ENCODE results near the gene ZMAT5. TPM values are rescaled to one million over a fixed set of nuclear protein-coding genes. Genes with fewer than 3 reads are reported as not detected.

The ZMAT5 gene
- total and polyA plus RNA-seq, 10 donors, result 15.1 to 27.0 (median 19.9) TPM

- H3K4me1 ChIP-seq, result peaks cover 0 to 10% (median 2%) of the 10 kb centered on the region in 6 donors
- no peak for TF ChIP-seq POLR2A (IDR thresholded peaks at IDR 0.05)
- no peak for TF ChIP-seq CTCF (IDR thresholded peaks at IDR 0.05 in 8 of 11, conservative IDR thresholded peaks at IDR 0.05 in 3 of 11)
- no peak for TF ChIP-seq POLR2AphosphoS5 (IDR thresholded peaks at IDR 0.05)
- no peak overlapping the region for H3K4me3 ChIP-seq
- H3K27ac ChIP-seq, result no peak overlapping the region
- DNase-seq, result no peak
- 91 to 95% (median 93%) methylated on average over 8 to 20 of the region's 20 CpGs for WGBS, 5 donors
- H3K9me3 ChIP-seq, result no peaks in the 10 kb centered on the region
- intact Hi-C loops (cut with DNase I; ENCODE audit: low total_unique reads), result no loop called here
- peaks cover 0 to 18% (median 0%) of the 10 kb centered on the region in 7 donors for H3K27me3 ChIP-seq (replicated peaks in 1 of 7)
- H3K36me3 ChIP-seq, result peaks cover 0 to 57% (median 13%) of the 10 kb centered on the region in 6 donors
Observed at GRCh38 chr22:29729161-29729560, 37.6 kb downstream of the ZMAT5 start.

GRCh38 chr22:29727131-29727523, 39.7 kb downstream of the ZMAT5 start:
- intact Hi-C loops (cut with DNase I; ENCODE audit: low total_unique reads), result no loop called here
- H3K27ac ChIP-seq, result no peak overlapping the region
- peaks cover 0 to 35% (median under 1%) of the 10 kb centered on the region in 7 donors for H3K27me3 ChIP-seq (replicated peaks in 1 of 7)
- H3K9me3 ChIP-seq, result no peaks in the 10 kb centered on the region
- TF ChIP-seq CTCF (IDR thresholded peaks at IDR 0.05 in 8 of 11, conservative IDR thresholded peaks at IDR 0.05 in 3 of 11) (peak in 6 of 11 experiments; percentile 10 to 56 (median 38)), POLR2AphosphoS5 (IDR thresholded peaks at IDR 0.05) (no peak), POLR2A (IDR thresholded peaks at IDR 0.05) (no peak)
- peaks cover 0 to 10% (median 0%) of the 10 kb centered on the region in 6 donors for H3K4me1 ChIP-seq
- no peak for DNase-seq
- WGBS, 5 donors, result 7 to 13% (median 11%) methylated on average over 8 to 17 of the region's 17 CpGs
- no peak overlapping the region for H3K4me3 ChIP-seq
- H3K36me3 ChIP-seq, result peaks cover 0 to 37% (median 13%) of the 10 kb centered on the region in 6 donors

- Histone ChIP-seq H3K27me3 (replicated peaks in 1 of 7) (peaks cover 0 to 40% (median 6%) of the 10 kb centered on the region in 7 donors), H3K9me3 (no peaks in the 10 kb centered on the region), H3K27ac (no peak overlapping the region), H3K4me3 (no peak overlapping the region), H3K36me3 (peaks cover 0 to 32% (median 13%) of the 10 kb centered on the region in 6 donors), H3K4me1 (peaks cover 0 to 10% (median 0%) of the 10 kb centered on the region in 6 donors)
- intact Hi-C loops (cut with DNase I; ENCODE audit: low total_unique reads), result no loop called here
- DNase-seq, result no peak
- WGBS, 5 donors, result 45 to 55% (median 52%) methylated on average over 13 to 15 of the region's 15 CpGs
- TF ChIP-seq POLR2A (IDR thresholded peaks at IDR 0.05) (no peak), CTCF (IDR thresholded peaks at IDR 0.05 in 8 of 11, conservative IDR thresholded peaks at IDR 0.05 in 3 of 11) (no peak), POLR2AphosphoS5 (IDR thresholded peaks at IDR 0.05) (no peak)
Observed at GRCh38 chr22:29726512-29727130, 40.2 kb downstream of the ZMAT5 start.

GRCh38 chr22:29726106-29726505, 40.7 kb downstream of the ZMAT5 start:
- H3K27ac ChIP-seq, result no peak overlapping the region
- TF ChIP-seq POLR2A (IDR thresholded peaks at IDR 0.05), result no peak
- TF ChIP-seq POLR2AphosphoS5 (IDR thresholded peaks at IDR 0.05), result no peak
- TF ChIP-seq CTCF (IDR thresholded peaks at IDR 0.05 in 8 of 11, conservative IDR thresholded peaks at IDR 0.05 in 3 of 11), result no peak
- peaks cover 0 to 28% (median 10%) of the 10 kb centered on the region in 6 donors for H3K36me3 ChIP-seq
- H3K4me1 ChIP-seq, result peaks cover 0 to 11% (median under 1%) of the 10 kb centered on the region in 6 donors
- intact Hi-C loops (cut with DNase I; ENCODE audit: low total_unique reads), result no loop called here
- DNase-seq, result no peak
- peaks cover 0 to 46% (median 11%) of the 10 kb centered on the region in 7 donors for H3K27me3 ChIP-seq (replicated peaks in 1 of 7)
- no peaks in the 10 kb centered on the region for H3K9me3 ChIP-seq
- H3K4me3 ChIP-seq, result no peak overlapping the region
- WGBS, 5 donors, result 59 to 79% (median 72%) methylated on average over 3 to 7 of the region's 7 CpGs
